ENCODE results near the gene AKR1C3.

The AKR1C3 gene

GRCh38 chr10:5142199-5142598 is 48.0 kb downstream of the AKR1C3 start:
- no peak for DNase-seq

DNA sequence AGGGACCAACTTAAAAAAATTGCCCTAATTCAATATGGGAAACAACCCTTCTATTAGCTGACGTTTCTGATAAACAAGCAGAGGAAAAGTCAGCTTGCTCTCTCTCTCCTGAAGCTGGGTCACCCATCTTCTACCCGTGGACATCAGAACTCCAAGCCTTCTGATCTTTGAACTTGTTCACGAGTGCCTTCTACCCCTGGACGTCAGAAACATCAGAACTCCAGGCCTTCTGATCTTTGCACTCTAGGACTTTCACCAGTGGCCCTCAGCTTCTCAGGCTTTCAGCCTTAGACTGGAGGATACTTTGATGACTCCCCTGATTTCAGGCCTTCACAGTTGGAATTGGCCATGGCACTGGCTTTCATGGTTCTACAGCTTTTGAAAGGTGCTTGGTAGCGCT is 48.9 kb downstream of the AKR1C3 start:
- DNase-seq: no peak

DNA sequence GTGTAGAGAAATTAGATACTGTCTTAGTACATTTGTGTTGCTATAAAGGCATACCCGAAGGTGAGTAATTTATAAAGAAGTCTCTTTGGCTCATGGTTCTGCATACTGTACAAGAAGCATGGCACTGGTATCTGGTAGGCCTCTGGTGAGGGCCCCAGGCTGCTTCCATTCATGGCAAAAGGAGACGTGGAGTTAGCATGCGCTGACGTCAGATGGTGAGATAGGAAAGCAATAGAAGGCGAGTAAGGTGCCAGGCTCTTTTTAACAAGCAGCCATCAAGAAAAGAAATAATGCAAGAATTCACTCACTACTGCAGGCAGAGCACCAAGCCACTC is 52.7 kb downstream of the AKR1C3 start:
- DNase-seq: no peak

GRCh38 chr10:5147255-5147980 is 53.2 kb downstream of the AKR1C3 start:
- DNase-seq: no peak

GRCh38 chr10:5147981-5148677 is 53.9 kb downstream of the AKR1C3 start:
- no peak for DNase-seq

DNA sequence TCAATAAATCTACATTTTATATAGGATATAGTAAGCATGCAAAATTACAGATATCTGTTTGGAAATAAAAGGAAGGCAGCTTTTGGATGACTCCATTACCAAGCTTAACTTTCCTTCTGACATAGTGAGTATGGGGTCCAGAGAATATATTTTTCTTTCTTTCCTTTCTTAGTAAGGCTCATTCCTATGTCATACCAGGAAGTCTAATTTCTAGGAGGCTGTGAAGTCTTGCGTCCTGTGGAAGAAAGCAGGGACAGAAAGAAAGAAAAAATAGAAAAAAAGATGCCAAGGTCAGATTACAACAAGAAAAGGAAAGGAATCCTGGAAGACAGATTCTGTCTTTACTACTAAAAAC is 54.4 kb downstream of the AKR1C3 start:
- DNase-seq: no peak

GRCh38 chr10:5151076-5151475 is 56.9 kb downstream of the AKR1C3 start:
- no peak for DNase-seq

GRCh38 chr10:5155951-5156350 is 61.7 kb downstream of the AKR1C3 start:
- DNase-seq: no peak

Data from fibroblast of skin of scalp (primary cell).